VCaP (cell line): ENCODE data around the gene SEC61G.

ENCODE experiments used
- H3K27ac ChIP-seq: fragments of 450-650 bp; 2 replicates; pipeline ENCODE4 v1.5.1; 2017
- CTCF ChIP-seq: fragments of 450-650 bp; conservative IDR thresholded peaks from 2 replicates; pipeline ENCODE4 v1.5.1; 2017; ENCODE audit warnings: mild to moderate bottlenecking, moderate library complexity

SEC61G gene

GRCh38 chr7:54792383-54792782 is 33.4 kb upstream of the SEC61G start:
- TF ChIP-seq CTCF: no peak
- no peak overlapping the region for H3K27ac ChIP-seq

- H3K27ac ChIP-seq: no peak overlapping the region
- peak; percentile 83 for TF ChIP-seq CTCF
These were observed 29.7 kb upstream of the SEC61G start for GRCh38 chr7:54788664-54789063.

- no peak overlapping the region for H3K27ac ChIP-seq
- TF ChIP-seq CTCF: no peak
These were observed 26.2 kb upstream of the SEC61G start for GRCh38 chr7:54785261-54785660.

GRCh38 chr7:54783952-54784351 is 24.9 kb upstream of the SEC61G start:
- no peak for TF ChIP-seq CTCF

GRCh38 chr7:54782829-54783228 is 23.8 kb upstream of the SEC61G start:
- no peak for TF ChIP-seq CTCF
- H3K27ac ChIP-seq: no peak overlapping the region

More at GRCh38 chr7:54783952-54784351, 24.9 kb upstream of the SEC61G start:
- no peak overlapping the region for H3K27ac ChIP-seq

- TF ChIP-seq CTCF: no peak
These were observed 23.3 kb upstream of the SEC61G start for GRCh38 chr7:54782314-54782713.

GRCh38 chr7:54781134-54781920 is 22.3 kb upstream of the SEC61G start:
- H3K27ac ChIP-seq: no peak overlapping the region
- TF ChIP-seq CTCF: no peak

More at GRCh38 chr7:54782314-54782713, 23.3 kb upstream of the SEC61G start:
- H3K27ac ChIP-seq: no peak overlapping the region
